Activated naive CD4-positive, alpha-beta T cell treated with anti-CD3 and anti-CD28 coated beads, Interleukin-2, amount 50 U/mL, for 16 hours (primary cell): ENCODE data around the gene CAMKMT.
"Not testable (repeated sequence)": the region's sequence is repeated elsewhere in the genome, so short reads cannot be mapped to it uniquely, and the experiment has no call there.

Source experiments
- DNase-seq: peaks from one replicate; pipeline ENCODE4 v3.0.0-alpha.2; 2020

The CAMKMT gene

DNA sequence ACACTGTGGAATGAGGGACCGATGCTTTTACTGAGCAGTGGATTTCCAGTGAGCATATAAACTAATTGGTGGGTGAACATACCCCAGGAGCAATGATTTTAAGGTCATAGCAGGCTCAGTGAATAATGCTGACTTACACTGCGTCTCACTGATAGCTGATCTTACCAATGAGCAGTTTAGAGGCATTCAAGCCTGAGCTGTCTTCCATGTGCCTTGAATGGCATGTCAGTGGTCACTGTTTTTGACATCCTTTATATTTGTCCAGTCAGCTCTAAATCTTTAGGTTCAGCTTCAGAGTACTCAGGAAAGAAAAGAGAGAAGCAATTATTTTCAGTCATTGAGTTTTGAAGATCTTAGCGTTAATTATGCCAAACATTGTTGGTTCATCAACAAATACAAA lies 88.3 kb downstream of the CAMKMT start:
- no peak for DNase-seq

DNA sequence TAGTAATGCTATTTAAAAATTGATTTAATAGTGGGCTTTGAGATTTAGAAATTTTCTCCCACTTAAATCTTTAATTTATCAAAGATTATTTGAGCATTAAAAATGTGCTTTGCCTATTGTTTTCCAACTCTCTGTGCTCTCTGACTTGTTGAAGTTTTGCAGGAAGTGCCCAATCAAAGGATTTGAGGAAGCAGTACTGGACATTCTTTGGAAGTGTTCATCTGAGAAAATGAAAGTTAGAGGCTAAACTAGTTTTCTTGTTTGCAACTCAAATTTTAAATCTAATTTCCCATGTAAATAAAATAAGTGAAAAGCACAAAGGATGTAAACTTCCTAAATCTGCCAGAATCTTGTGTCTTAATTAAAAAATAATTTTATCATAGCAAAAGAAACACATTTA lies 89.1 kb downstream of the CAMKMT start:
- DNase-seq = no peak

DNA sequence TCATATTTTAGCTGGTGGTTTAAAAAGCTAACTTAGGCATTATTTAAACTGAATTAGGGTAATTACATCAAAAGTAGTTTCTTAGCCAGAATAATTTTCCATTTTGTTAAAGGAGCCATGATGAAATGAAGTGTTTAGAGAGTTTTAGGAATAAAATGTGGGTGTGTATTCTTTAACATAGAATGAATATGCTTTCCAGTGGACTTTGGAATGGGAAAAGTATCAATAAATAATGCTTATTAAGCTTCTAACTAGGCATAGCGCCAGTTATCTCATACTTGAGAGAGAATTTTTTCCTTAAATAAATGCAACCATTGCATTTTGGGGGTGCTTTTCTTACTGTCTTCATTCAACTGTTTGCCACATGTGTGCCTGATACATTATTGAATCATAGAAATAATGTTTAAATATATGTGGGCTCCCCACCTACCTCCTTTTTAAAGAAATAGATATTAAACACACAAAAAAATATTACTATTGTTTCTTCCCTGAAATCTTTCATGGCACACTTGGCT lies 90.4 kb downstream of the CAMKMT start:
- no peak for DNase-seq

DNA sequence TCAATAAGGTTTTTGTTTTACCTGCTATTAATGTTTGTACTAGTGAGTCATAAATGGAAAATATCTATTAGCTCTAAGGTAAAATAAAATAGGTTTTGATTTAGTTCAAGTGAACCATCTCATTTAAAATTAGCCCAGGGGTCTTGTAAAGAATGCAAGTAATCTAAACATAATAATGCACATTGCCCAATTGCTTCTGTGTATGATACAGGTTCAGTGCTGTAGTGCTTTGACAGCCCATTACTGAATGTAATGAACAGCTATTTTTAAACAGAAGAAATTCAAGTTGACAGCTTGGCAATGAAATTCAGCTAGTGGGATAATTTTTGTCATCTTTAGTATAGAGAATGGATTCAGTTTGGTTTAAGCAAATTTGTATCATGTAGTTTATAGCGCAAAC lies 91.5 kb downstream of the CAMKMT start:
- DNase-seq = no peak

DNA sequence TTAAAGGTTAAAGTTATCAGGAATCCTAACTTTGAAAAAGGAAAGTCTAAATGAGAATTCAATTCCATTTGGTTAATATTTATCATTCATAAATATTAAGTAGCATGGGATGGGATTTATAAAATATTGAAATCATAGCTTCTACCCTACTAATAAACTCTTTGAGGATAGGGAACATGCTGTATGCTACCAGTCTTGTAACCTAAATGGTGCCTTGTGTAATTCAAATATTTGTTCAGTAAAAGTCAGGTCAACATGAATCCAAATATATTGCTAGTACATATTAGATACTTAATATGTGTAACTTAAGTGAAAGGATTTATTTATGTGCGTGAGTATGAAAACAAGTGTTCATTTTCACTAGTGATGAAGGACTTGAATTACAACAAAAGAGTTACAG lies 94.1 kb downstream of the CAMKMT start:
- no peak for DNase-seq

DNA sequence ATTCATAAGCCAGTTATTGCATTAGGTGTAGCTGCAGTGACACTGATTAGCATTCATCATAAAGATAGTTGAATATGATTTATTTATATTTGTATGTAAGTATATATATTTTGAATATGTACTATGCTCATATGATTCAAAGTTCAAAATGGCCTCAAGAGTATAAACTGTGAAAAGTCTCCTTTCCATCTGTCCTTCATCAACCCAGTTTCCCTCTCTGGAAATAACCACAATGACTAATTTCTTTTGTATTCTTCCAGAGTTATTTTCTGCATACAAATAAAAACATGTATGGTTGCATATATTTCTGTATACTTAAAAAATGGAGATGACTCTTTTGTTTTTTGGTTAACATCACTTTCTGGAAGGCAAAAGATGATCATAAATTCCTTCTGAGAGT lies 95.2 kb downstream of the CAMKMT start:
- no peak for DNase-seq

DNA sequence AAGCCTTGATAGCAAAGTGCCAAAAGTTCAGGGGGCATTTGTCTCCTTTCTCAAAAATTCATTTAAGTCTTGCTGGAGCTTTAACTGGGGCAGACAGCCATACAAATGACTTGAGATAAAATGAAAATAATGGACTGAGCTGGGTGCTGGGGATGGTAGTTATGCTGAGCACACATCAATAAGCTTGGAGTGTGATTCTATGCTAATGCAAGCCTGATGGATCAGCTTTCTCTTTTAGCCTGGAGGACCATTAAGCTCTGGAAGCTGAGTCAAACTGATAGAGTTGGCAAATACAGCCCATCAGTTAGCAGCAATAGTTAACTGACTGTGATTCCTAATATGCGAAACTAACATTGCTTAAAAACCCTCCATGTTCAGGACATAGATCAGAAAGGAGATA lies 98.0 kb downstream of the CAMKMT start:
- no peak for DNase-seq

DNA sequence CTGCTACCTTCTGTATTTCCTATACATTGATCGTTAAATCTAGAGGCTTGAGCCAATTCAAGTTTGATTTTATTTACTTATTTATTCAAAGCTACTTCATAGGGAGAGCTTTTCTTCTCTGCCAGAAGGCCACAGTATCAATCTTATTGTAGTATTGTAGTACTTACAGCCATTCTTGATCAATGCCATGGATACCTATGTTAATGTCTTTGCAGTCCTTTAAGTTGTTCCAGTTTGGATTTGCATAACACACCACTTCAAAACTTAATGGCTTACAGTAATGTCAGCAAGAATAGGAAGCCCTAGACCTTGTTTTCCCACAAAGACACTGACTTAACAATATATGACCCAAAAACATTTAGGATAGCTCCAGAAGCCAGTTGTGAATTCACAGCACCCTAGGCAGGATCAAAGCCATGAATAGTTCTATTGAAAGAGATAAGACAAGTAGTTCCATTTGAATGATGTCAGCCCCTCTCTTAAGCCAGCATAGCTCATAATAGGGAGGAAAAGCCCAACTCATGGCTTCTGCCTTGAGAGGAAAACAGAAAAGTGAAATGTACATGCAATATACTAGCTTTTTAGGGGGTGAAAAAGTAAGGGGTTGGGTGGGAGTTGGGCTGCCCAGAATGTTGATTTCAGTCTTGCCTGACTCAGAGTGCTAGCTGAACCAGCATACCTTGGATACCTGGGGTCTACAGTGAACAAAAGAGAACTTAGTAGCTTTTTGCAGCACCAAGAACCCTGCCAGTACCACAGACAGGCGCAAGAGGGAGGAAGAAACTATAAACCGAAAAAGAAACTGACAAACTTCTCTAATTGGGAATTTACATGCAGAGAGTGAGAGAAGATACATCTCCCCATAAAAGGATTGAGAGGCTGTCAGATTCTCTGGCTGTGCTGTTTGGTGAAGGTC lies 101.4 kb downstream of the CAMKMT start:
- no peak for DNase-seq

DNA sequence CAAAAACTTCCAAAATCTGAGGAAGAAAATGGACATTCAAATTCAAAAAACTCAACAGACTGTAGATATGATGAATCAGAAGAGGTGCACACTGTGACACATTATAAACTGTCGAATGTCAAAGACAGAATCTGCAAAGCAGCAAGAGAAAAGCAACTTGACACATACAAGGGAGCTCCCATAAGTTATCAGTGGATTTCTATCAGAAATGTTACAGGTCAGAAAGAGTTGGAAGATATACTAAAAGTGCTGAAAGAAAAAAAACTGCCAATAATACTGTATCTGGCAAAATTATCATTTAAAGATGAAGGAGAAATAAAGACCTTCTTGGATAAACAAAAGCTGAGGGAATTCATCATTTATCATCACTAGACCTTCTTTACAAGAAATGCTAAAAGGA lies 102.7 kb downstream of the CAMKMT start:
- no peak for DNase-seq

DNA sequence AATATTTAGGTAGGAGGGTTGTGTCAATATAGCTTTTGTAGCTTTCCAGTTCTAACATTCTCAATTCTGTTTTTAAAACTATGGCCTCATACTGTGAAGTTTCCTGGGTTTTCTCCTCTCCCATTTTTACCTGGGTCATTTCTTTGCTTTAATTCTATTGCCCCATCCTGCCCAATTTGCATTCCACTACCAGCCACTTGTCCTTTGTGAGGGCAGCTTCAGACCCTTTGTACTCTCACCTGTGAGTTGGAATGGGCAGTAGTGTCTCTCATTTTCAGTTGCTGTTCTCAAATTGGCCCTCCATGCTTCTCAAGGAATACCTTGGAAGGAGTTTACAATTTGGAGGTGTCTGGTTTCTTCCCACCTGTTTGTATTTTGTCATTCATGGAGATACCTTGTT lies 108.4 kb downstream of the CAMKMT start:
- DNase-seq = no peak

DNA sequence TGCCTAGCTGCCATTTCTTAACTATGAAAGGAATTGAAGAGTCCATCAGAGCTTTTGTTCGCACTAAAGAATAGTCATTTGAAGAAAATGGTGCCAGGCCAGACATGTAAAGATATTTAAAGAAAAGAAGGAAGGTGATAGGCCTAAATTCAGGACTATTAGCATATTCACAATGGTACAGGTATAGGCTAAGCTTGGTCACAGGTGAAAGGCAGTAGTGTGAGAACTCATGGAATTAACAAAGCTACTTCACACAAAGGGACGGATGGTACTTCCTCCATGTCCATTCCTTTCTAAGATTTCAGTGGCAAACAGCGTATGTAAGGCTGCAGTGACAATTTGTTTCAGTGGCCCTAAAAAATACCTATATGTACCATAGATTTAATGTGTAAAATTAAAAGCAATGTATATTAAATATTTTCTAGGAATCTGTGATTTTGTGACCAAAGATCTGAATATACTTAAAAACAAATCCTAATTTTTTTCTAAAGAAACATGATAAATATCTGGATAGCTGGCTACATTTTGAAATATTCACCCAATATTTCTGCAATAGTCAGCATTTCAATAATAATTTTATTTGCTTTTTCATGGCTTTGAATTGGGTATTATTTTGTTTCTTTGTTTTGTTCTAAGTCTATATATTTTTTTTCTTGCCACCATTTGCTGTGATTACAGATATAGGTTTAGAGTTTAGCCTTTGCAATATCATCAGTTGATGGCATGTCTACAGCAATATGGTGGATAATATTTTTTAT lies 116.1 kb downstream of the CAMKMT start:
- no peak for DNase-seq

DNA sequence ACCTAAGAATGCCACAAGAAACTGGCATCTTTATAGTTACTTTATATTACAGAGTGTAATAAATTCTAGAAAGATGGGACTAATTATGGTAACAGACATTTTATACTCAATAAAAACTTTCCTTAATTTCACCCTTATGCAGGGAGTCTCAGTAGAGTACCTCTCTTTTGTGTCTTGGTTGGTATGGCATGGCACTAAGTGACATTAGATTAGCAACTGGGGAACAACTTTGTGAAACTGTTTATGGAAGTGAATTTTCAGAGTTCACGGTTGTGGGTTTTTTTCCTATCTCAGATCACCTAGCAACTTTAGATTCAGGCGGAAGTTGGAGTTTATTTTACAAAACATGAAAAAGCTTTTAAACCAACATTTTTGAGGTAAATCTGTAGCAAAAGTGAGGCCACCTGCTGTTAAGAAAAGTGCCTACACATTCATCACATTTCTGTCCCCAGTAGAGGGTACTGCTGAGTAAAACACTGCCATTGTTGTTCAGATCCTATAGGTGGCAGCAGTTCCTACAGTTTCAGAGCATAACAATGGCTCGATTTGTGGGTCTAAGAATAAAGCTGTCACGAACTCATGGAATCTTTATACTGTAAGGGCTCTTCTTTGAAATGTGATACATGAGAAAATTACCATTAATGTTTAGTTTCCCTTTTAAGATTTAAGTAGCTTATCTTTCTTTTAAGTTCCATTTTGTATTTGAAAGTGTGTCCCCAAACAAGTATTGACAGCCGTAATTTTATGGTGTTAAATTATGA lies 117.6 kb downstream of the CAMKMT start:
- peak; percentile 15 for DNase-seq

DNA sequence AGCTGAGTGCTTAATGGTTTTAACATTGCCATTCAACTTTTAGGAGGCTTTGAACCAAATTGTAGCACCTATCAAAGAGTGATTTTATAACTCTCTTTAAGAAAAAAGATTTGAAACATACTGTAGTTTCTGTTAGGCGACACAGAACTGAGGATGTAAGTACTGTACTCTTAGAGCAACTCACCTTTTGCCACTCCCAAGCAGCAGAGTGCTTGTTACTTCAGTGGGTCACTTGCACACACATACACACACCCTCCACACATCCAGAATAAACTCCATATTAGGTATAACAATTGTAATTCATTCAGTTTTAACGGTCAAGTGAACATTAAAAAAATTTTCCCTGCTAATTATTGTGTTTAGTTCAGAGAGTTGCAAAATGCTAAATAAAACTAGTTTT lies 118.3 kb downstream of the CAMKMT start:
- no peak for DNase-seq

DNA sequence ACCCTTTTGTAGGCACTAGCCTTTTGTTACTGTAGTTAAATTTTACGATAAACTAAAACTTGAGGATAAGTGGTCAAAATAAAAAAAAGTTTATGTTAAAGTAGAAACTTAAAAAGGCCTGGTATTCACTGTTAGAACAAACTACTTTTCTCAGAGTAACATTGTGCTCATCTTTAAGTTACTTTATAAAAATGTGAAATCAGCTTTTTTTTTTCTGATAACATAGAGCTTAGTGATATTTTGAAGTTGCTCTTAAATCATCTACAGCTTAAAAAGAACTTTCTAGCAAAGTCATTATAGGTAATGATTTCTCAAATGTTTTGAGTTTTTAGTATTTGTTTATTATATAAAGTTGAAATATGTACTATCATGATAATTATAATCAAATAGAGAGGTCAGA lies 125.3 kb downstream of the CAMKMT start:
- DNase-seq = no peak

DNA sequence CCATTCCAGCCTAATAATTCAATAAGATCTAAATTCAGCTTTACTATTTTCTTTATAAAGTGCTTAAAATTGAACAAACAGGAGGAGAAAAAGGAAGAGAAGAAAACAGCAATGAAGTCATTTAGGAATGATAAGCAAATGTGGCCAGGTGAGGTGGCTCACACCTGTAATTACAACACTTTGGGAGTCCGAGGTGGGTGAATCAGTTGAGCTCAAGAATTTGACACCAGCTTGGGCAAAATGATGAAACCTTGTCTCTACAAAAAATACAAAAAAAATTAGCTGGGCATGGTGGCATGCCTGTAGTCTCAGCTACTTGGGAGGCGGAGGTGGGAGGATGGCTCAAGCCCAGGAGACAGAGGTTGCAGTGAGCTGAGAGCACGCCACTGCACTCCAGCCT lies 129.0 kb downstream of the CAMKMT start:
- no peak for DNase-seq

DNA sequence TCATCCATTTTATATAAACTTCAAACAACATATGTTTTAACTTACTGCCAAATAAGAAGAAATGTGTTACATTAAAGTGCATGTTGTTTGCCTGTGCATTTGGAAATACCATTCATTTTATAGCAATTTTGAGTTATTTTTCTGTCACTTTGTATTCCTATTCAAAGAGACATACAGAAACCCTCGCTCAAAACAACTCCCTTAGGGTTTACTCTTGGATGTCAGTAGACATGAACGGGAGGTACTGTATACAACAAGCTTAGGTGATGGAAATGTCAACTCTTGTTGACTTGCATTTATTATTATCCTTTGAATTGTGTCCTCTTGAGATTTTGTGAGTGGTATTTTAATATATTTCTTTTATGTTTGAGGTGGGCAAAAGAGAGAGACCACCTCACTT lies 132.3 kb downstream of the CAMKMT start:
- no peak for DNase-seq

DNA sequence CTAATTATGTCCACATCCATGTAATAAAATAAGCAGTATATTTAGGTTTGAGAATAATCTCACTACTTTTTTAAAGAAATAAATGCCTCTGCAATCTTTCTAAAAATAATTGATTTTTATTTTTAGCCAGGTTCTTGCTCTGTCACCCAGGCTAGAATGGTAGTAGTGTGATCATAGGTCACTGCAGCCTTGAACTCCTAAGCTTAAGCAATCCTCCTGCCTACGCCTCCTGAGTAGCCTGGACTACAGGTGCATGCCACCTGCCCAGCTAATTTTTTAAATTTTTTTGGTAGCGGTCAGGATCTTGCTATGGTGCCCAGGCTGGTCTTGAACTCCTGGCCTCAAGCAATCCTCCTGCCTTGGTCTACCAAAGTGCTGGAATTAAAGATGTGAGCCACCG lies 133.3 kb downstream of the CAMKMT start:
- DNase-seq = no peak

DNA sequence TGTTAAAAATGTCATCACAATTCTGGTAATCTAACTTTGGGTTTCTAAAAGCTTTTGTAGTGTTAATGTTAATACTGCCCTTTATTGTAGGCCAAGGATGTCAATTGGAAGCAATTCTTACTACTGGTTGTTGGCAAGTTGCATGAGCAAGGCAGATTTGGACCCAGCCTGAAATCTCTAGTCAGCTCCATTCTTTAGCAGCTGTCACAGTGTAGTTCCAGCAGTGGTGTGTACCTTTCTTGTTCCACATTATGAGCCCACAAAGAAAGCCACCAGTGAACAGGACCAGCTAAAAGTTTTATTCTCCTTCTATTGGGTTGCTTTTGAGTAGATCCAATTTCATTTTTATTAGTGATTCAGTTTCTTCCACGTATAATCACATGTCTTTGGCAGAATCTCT lies 133.8 kb downstream of the CAMKMT start:
- DNase-seq = no peak

DNA sequence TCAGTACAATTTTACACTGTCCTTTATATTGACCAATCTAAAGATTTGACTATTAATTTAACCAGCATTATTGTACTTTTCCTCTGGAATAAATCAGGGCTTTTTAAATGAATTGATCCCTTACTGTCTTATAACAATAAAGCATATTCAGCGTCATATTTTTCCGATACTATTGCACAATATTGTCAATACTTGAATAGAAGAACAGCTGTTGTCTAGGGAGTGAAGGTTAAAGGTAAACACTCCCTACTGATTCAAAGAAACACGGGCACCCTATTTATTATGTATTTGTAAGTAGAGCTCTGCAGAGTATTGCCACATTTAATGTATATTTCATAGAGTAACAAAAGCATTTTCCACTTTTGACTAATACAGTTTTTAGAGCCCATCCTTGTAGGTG lies 134.4 kb downstream of the CAMKMT start:
- DNase-seq = no peak

DNA sequence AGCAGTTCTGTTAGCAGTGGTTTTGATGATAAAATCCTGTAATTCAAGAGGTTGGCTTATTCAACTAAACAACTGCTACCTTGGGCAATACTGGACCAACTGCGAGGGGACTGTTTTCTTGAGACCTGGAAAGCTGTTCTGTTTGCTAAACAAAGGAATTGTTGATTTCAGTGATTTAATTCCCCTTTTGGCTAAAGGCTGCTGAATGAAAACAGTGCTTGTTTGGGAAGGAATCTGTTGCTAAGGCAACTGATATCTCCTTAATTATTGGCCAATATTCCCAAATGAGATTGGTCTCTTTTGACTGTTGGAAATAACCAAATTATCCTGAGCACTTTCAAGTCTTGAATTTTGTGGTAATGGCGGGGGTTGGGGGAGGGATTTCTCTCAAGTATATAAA lies 136.8 kb downstream of the CAMKMT start:
- DNase-seq = no peak

DNA sequence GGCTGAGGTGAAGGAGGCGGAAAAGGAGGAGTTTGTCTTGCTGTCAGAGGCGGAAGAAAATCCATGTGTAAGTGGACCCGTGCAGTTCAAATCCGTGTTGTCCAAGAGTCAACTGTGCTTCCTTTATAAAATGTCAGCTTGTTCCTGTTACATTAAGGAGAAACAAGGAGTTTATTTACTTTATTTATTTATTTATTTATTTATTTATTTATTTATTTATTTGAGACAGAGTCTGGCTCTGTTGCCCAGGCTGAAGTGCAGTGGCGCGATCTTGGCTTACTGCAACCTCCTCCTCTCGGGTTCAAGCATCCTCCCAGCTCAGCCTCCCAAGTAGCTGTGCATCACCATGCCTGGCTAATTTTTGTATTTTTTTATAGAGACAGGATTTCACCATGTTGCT lies 143.9 kb downstream of the CAMKMT start:
- not testable (repeated sequence) for DNase-seq

DNA sequence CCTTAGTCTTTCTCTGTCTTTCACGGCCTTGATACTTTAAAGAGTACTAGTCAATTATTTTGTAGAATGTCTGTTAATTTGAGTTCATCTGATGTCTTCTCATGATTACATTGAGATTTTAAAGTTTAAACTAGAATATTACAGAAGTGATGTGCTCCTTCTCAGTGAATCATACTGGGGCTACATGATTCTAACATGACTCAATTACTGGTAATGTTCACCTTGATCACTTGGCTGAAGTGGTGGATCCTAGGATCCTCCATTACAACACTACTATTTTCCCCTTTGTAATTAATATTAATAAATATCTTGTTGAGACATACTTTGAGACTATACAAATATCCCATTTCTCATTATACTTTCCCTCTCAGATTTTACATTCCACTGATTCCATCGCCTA lies 148.5 kb downstream of the CAMKMT start:
- DNase-seq = no peak

DNA sequence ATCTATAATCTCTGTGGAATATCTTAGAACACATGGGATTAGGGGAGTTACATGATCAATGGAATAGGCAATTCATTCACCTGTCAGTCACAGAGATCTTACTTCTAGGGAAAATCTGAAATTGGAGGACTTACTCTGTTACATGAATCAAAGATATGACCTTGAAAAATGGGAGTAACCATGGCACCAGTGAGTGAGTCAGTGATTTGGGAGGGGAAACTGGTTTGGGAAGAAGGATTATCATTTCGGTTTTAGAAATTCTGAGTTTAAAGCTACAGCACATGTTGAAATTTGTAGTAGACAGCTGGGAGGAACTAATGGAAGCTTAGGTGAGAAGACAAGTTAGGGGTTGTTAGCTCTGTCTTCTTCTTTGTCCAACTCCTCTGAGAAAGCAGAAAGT lies 153.7 kb downstream of the CAMKMT start:
- DNase-seq = no peak
